ENCODE data around the gene TK2. TPM values are rescaled to one million over a fixed set of nuclear protein-coding genes. Genes with fewer than 3 reads are reported as not detected.

The TK2 gene
- total RNA-seq, 1 donor from 2014 or later, result 36.1 TPM

DNA sequence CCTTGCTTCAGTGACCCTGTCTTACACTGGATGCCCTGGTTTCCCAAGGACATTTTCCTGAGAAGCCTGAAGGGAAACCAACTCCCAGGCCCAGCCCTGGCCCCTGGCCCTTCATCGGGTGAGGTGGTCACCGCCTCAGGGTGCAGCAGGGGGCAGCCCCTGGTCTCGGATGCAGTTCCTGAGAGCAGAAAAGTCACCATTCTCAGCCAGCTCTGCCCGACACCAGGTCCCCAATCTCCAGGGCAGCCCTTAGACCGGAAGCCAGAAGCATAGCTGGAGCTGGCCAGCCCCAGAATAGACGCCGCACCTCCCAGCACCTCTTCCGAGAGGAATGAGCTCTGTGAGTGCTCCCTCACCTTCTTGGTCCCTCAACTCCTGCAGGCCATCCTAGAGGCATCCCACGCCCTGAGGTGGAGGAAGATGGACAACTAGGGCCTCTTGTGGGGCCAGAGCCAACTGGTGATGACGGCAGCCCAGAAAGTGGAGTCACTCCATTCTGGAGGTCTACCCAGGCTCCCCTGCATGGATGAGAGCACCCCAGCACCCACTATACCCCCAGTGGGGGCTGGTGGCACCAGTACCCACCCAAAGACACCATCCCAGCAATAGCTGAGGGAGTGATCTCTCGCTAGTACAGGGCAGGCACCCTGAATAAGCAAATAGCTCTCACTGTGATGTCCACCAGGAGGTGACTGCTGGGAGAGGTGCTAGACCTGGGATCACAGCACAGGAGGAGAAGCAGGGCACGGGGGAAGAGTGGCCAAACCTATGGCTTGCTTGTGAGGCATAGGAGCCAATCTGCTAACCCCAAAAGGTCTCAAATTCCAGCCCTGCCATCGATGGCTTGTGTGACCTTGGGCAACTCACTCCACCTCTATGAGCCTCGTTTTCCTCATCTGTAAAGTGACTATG lies 56.2 kb downstream of the TK2 start:
- H3K27ac ChIP-seq, result no peak overlapping the region
- no peak for ATAC-seq
- DNase-seq, result no peak
- no peaks in the 10 kb centered on the region for H3K9me3 ChIP-seq
- no peaks in the 10 kb centered on the region for H3K27me3 ChIP-seq
- intact Hi-C loops (cut with DNase I), result no loop called here
- H3K36me3 ChIP-seq, result no peaks in the 10 kb centered on the region
- TF ChIP-seq, protein P1, sequence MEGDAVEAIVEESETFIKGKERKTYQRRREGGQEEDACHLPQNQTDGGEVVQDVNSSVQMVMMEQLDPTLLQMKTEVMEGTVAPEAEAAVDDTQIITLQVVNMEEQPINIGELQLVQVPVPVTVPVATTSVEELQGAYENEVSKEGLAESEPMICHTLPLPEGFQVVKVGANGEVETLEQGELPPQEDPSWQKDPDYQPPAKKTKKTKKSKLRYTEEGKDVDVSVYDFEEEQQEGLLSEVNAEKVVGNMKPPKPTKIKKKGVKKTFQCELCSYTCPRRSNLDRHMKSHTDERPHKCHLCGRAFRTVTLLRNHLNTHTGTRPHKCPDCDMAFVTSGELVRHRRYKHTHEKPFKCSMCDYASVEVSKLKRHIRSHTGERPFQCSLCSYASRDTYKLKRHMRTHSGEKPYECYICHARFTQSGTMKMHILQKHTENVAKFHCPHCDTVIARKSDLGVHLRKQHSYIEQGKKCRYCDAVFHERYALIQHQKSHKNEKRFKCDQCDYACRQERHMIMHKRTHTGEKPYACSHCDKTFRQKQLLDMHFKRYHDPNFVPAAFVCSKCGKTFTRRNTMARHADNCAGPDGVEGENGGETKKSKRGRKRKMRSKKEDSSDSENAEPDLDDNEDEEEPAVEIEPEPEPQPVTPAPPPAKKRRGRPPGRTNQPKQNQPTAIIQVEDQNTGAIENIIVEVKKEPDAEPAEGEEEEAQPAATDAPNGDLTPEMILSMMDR (IDR thresholded peaks at IDR 0.05), result no peak
- H3K4me3 ChIP-seq, result no peak overlapping the region
- no peaks in the 10 kb centered on the region for H3K4me1 ChIP-seq

DNA sequence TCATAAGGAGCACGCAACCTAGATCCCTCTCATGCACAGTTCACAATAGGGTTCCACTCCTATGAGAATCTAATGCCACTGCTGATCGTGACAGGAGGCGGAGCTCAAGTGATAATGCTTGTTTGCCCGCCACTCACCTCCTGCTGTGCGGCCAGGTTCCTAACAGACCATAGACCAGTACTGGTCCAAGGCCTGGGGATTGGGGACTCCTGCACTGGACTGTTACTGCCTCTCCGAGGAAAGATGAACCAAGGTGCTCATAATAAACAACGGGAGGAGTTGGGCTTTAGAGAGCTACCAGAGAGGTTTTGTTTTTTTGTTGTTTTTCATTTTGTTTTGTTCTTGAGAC lies 58.2 kb downstream of the TK2 start:
- intact Hi-C loops (cut with DNase I), result no loop called here
- no peak overlapping the region for H3K4me3 ChIP-seq
- no peaks in the 10 kb centered on the region for H3K9me3 ChIP-seq
- no peak overlapping the region for H3K27ac ChIP-seq
- no peaks in the 10 kb centered on the region for H3K27me3 ChIP-seq
- H3K4me1 ChIP-seq, result peaks cover 9% of the 10 kb centered on the region
- ATAC-seq (no peak), DNase-seq (no peak)
- H3K36me3 ChIP-seq, result no peaks in the 10 kb centered on the region
- TF ChIP-seq, protein P1 (IDR thresholded peaks at IDR 0.05), result no peak

DNA sequence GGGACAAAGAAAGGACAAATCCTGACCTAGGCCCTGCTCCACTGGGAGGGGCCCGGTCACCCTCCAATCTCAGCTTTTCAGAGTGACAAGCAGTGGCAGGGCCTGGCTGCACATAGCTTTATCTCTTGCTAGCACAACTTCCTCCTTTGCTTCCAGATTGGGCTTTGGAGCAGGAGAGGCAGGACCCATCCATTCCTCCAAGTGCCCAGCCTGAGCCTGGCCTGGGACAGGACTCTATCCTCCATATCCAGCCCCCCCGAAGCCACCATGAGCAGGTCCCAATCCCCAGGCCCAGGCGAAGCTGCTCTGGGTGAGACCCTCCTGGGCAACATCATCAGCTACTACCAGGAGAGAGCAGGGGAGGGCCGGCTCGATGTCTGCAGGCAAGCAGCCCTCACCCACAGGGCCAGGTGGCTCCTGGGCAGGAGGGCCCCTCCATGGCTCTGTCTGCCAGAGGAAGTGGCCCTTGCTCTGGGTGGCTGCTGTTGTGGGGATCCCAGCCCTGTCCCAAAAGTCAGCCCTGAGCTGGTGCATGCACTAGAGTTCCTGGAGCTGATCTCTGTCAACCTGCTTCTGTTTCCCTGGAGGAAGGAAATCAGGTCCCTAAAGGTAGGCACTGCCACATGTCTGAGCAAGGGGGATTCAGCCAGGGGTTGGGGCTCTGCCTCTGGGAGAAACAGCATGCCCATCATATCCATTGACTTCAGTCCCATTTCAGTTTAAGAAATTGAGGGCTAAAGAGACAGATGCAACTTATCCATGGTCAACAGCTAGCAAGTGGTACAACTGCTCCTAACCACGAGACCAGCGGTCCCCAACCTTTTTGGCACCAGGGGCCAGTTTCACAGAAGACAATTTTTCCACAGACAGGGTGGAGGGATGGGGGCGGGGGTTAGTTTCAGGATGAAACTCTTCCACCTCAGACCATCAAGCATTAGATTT lies 58.9 kb downstream of the TK2 start:
- Histone ChIP-seq H3K36me3 (no peaks in the 10 kb centered on the region), H3K27ac (no peak overlapping the region), H3K4me3 (no peak overlapping the region), H3K4me1 (peaks cover 12% of the 10 kb centered on the region), H3K27me3 (no peaks in the 10 kb centered on the region), H3K9me3 (no peaks in the 10 kb centered on the region)
- TF ChIP-seq, protein P1 (IDR thresholded peaks at IDR 0.05), result no peak
- DNase-seq, result no peak
- ATAC-seq, result no peak
- intact Hi-C loops (cut with DNase I), result no loop called here

DNA sequence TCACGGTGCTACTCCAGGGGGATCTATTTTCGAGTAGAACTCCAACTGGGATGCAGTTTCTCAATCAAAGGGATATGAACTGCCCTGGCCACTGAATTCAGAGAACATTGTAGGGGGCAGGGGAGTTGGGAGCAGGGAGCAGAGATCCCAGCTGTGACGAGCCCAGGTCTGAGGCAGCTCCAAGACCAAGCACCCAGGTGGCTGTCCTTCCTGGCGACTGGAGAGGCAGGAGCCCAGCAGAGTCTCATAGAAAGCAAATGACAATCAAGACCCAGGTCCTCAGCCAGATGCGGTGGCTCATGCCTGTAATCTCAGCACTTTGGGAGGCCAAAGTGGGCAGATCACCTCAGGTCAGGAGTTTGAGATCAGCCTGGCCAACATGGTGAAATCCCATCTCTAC lies 60.1 kb downstream of the TK2 start:
- no peak overlapping the region for H3K4me3 ChIP-seq
- no peak overlapping the region for H3K27ac ChIP-seq
- TF ChIP-seq, protein P1 (IDR thresholded peaks at IDR 0.05), result no peak
- DNase-seq (no peak), ATAC-seq (no peak)
- peaks cover 12% of the 10 kb centered on the region for H3K4me1 ChIP-seq
- H3K36me3 ChIP-seq, result no peaks in the 10 kb centered on the region
- intact Hi-C loops (cut with DNase I), result loop anchor here (10.0 kb wide), 1 partner anchor 85 kb away; no protein-coding TSS in a partner anchor
- no peaks in the 10 kb centered on the region for H3K9me3 ChIP-seq
- H3K27me3 ChIP-seq, result no peaks in the 10 kb centered on the region

DNA sequence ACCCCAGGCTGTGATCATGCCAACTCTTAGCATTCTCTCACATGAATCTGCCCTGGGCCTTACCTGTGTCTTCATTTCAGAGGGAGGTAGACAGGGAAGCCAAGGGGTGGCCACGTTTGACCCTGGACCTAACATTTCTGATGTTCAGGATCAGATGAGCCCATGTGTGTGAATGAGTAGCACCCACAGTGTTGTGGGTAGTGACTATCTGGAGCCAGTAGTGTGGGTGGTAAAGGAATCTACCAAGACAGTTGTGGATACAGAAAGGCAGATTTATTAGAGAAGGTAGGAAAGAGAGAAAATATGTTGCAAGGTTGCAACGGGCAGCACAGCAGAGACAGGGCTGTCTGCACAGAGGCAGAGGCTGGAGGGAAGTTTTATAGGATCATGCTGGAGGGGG lies 60.5 kb downstream of the TK2 start:
- Histone ChIP-seq H3K27ac (no peak overlapping the region), H3K9me3 (no peaks in the 10 kb centered on the region), H3K36me3 (no peaks in the 10 kb centered on the region), H3K4me3 (no peak overlapping the region), H3K4me1 (peaks cover 12% of the 10 kb centered on the region), H3K27me3 (no peaks in the 10 kb centered on the region)
- TF ChIP-seq, protein P1 (IDR thresholded peaks at IDR 0.05), result no peak
- ATAC-seq (no peak), DNase-seq (no peak)
- intact Hi-C loops (cut with DNase I), result loop anchor here (10.0 kb wide), 1 partner anchor 85 kb away; no protein-coding TSS in a partner anchor
